K562 (cell line): ENCODE data around the gene MPHOSPH10. TPM values are rescaled to one million over a fixed set of nuclear protein-coding genes. Genes with fewer than 3 reads are reported as not detected.
A peak's percentile ranks its signal among the peaks of the same experiment; 100 is the strongest.

Experiments
- ATAC-seq: fragments of 200-7000 bp; cut with Tn5 transposase; 3 replicates; pipeline ENCODE4 v1.9.1; 2020; ENCODE audit warnings: moderate library complexity
- BruUV-seq: library from RNA; stranded (reverse); fragments of 400-500 nt; replicated peaks from 2 replicates; lab custom pipeline; 2021; lab: Mats Ljungman, UMichigan
- CTCF ChIA-PET: fragments of 300-600 bp; formaldehyde crosslinking; extraction: SDS; loops from one replicate; lab custom pipeline; 2021; ENCODE audit warnings: low intra/inter-chr PET ratio; lab: Yijun Ruan, JAX
- POLR2A ChIA-PET: fragments of 300-600, 350-650 bp; sonication (Branson Sonifier 250); formaldehyde crosslinking; extraction: SDS; loops from one replicate; lab custom pipeline; 2021; ENCODE audit warnings: antibody characterized with exemption, inconsistent platforms; lab: Yijun Ruan, JAX
- DNase-seq, 4 experiments: peaks; one replicate each; pipeline versions ENCODE4 v3.0.0 to v3.0.0-alpha.2; 2011 to 2018; ENCODE audit warnings: low spot score in 3 of 4, mixed read lengths in 3 of 4; ENCODE audit errors: extremely low read depth in 1 of 4
- FAIRE-seq: peaks from 2 replicates; lab custom pipeline; 2011; peaks lifted over from hg19 to GRCh38; lab: Jason Lieb, UNC
- H2AFZ ChIP-seq: 2 replicates; pipeline ENCODE4 v1.6.0; 2011; ENCODE audit warnings: low read depth, low read length, control low read depth, inconsistent platforms
- H3K27ac ChIP-seq: fragments of 200-600 bp; 3 replicates; pipeline ENCODE4 v1.8.0; 2011; ENCODE audit warnings: low read depth, mild to moderate bottlenecking, control low read depth, inconsistent platforms, low read length, moderate library complexity, mixed read lengths; ENCODE audit errors: extremely low read depth
- H3K27me3 ChIP-seq, 2 experiments: fragments of 300-600 bp in 1 of 2; 2 replicates in 1 of 2; 3 replicates in 1 of 2; pipeline versions ENCODE4 v1.6.0 to v1.8.0; 2011; ENCODE audit warnings: inconsistent platforms in 2 of 2, low read length in 2 of 2, mild to moderate bottlenecking in 1 of 2, mixed read lengths in 1 of 2, moderate library complexity in 1 of 2; ENCODE audit not compliant: control insufficient read depth in 2 of 2, insufficient read depth in 2 of 2
- H3K36me3 ChIP-seq: fragments of 300-600 bp; 3 replicates; pipeline ENCODE4 v1.8.0; 2011; ENCODE audit warnings: mild to moderate bottlenecking, low read length, inconsistent platforms; ENCODE audit not compliant: control insufficient read depth, insufficient read depth
- H3K4me1 ChIP-seq, 2 experiments: fragments of 200-600 bp in 1 of 2; replicated peaks in 1 of 2; 2 replicates in 1 of 2; 3 replicates in 1 of 2; pipeline versions ENCODE4 v1.5.1 to v1.8.0; 2011; ENCODE audit warnings: inconsistent platforms in 2 of 2, low read length in 2 of 2, mild to moderate bottlenecking in 1 of 2, mixed read lengths in 1 of 2, moderate library complexity in 1 of 2; ENCODE audit not compliant: control insufficient read depth in 2 of 2, insufficient read depth in 2 of 2
- H3K4me2 ChIP-seq: 2 replicates; pipeline ENCODE4 v1.6.1; 2011; ENCODE audit warnings: low read length, control low read depth, inconsistent platforms, mixed read lengths; ENCODE audit not compliant: insufficient read depth
- H3K4me3 ChIP-seq: fragments of 200-600 bp; sonication (generic), shearing (Covaris generic); 2 replicates; pipeline ENCODE4 v1.5.1; 2016; ENCODE audit warnings: control low read depth, inconsistent platforms
- H3K79me2 ChIP-seq: fragments of 200-600 bp; 3 replicates; pipeline ENCODE4 v1.8.0; 2011; ENCODE audit warnings: low read length, inconsistent platforms; ENCODE audit not compliant: control insufficient read depth, insufficient read depth
- H3K9ac ChIP-seq, 2 experiments: 2 replicates each; pipeline versions ENCODE4 v1.6.0 to v1.6.1; 2011; ENCODE audit warnings: low read depth in 2 of 2, low read length in 2 of 2, control low read depth in 1 of 2, inconsistent platforms in 1 of 2, mild to moderate bottlenecking in 1 of 2, mixed read lengths in 1 of 2; ENCODE audit not compliant: insufficient read depth in 1 of 2
- H3K9me1 ChIP-seq: one replicate; pipeline ENCODE4 v1.6.0; 2011; ENCODE audit warnings: inconsistent platforms, mild to moderate bottlenecking, low read length, moderate library complexity; ENCODE audit not compliant: control insufficient read depth, insufficient read depth
- H3K9me3 ChIP-seq: replicated peaks from 2 replicates; pipeline ENCODE4 v1.5.1; 2011; ENCODE audit warnings: low read depth, low read length, inconsistent platforms; ENCODE audit not compliant: control insufficient read depth, insufficient read depth
- H4K20me1 ChIP-seq: replicated peaks from 2 replicates; pipeline ENCODE4 v1.6.1; 2011; ENCODE audit warnings: low read length, inconsistent platforms, mixed read lengths; ENCODE audit not compliant: control insufficient read depth, insufficient read depth
- ARNT ChIP-seq, 2 experiments: fragments of 450-650 bp; IDR thresholded peaks; 2 replicates each; pipeline ENCODE4 v1.6.1; 2016; ENCODE audit warnings: mild to moderate bottlenecking in 1 of 2
- GTF2F1 ChIP-seq: IDR thresholded peaks from 2 replicates; pipeline ENCODE4 v1.6.1; 2011; ENCODE audit warnings: low read depth, low read length, improper control_type of control experiment
- HINFP ChIP-seq: fragments of 450-650 bp; conservative IDR thresholded peaks from 2 replicates; pipeline ENCODE4 v1.6.1; 2016; ENCODE audit warnings: missing genetic modification characterization, low read depth, mild to moderate bottlenecking, control low read depth, missing compliant biosample characterization
- MEF2A ChIP-seq: IDR thresholded peaks from 2 replicates; pipeline ENCODE4 v1.6.1; 2011; ENCODE audit warnings: low read depth, mild to moderate bottlenecking, low read length, moderate library complexity; ENCODE audit not compliant: control insufficient read depth
- MEIS2 ChIP-seq: fragments of 450-650 bp; IDR thresholded peaks from 2 replicates; pipeline ENCODE4 v1.6.1; 2014; ENCODE audit warnings: mild to moderate bottlenecking; ENCODE audit not compliant: partially characterized antibody
- SIN3A ChIP-seq, 2 experiments: fragments of 150-350 bp in 1 of 2; IDR thresholded peaks; 2 replicates each; pipeline ENCODE4 v1.6.1; 2011 to 2016; ENCODE audit warnings: borderline replicate concordance in 2 of 2, low read depth in 2 of 2, low read length in 2 of 2, mild to moderate bottlenecking in 2 of 2, moderate library complexity in 2 of 2; ENCODE audit not compliant: control insufficient read depth in 1 of 2
- SRF ChIP-seq, 2 experiments: fragments of 250-450, 450-650 bp in 1 of 2; sonication (Bioruptor Pico) in 1 of 2; sonication (generic) in 1 of 2; formaldehyde crosslinking; IDR thresholded peaks; 2 replicates each; pipeline versions ENCODE4 v1.5.0 to v1.5.1; 2020 to 2022; ENCODE audit warnings: mild to moderate bottlenecking in 1 of 2, missing genetic modification reagents in 1 of 2
- TAL1 ChIP-seq: fragments of 450-650 bp; IDR thresholded peaks from 2 replicates; pipeline ENCODE4 v1.6.1; 2016; ENCODE audit warnings: mild to moderate bottlenecking
- ZFPM2 ChIP-seq: fragments of 250-450 bp; sonication (Bioruptor Pico); IDR thresholded peaks from 2 replicates; pipeline ENCODE4 v1.5.1; 2022; ENCODE audit warnings: mild to moderate bottlenecking
- ZNF184 ChIP-seq: sonication (generic); formaldehyde crosslinking; IDR thresholded peaks from 2 replicates; pipeline ENCODE4 v1.5.0; 2020; ENCODE audit warnings: missing genetic modification reagents
- ZNF444 ChIP-seq: fragments of 250-450 bp; sonication (Bioruptor Pico); IDR thresholded peaks from 2 replicates; pipeline ENCODE4 v1.4.0; 2020; ENCODE audit warnings: mild to moderate bottlenecking, moderate library complexity
- ZNF766 ChIP-seq: fragments of 200-800 bp; sonication (Bioruptor generic); conservative IDR thresholded peaks from 2 replicates; pipeline ENCODE4 v1.6.1; 2016; ENCODE audit warnings: missing genetic modification characterization, missing compliant biosample characterization
- WGBS: fragments of 100-300 bp; shearing (Covaris generic); methylation state at CpG from one replicate; pipeline ENCODE4 v1.1.6; 2016; ENCODE audit warnings: low coverage, mixed read lengths; ENCODE audit not compliant: insufficient coverage; ENCODE audit errors: missing lambda C conversion rate; 5-methylcytosine and 5-hydroxymethylcytosine counted together
- in situ Hi-C: fragments of 300-500 bp; cut with MboI; formaldehyde crosslinking; loops from 4 replicates; pipeline ENCODE4 v1.15.0; 2018; ENCODE audit warnings: inconsistent platforms, mixed read lengths
- intact Hi-C: fragments of 100-400 bp; cut with micrococcal nuclease; formaldehyde crosslinking; loops from 2 replicates; pipeline ENCODE4 v1.14.2; 2022
- polyA plus RNA-seq, 8 experiments: library from polyadenylated mRNA; depleted of rRNA in 4 of 8; stranded (reverse) in 5 of 8; unstranded in 3 of 8; fragments of >200 nt; fragmentation: Nextera tagmentation in 2 of 8; fragmentation: Illumina TruSeq in 1 of 8; extraction: Ambion mirVana in 2 of 8; extraction: Trizol in 1 of 8; gene quantifications; 2 replicates each; pipeline versions ENCODE4 v1.2.1 to v1.2.3, GENCODE V29; 2011 to 2014; ENCODE audit warnings: inconsistent platforms in 1 of 8, missing spikeins in 1 of 8
- total RNA-seq, 7 experiments: library from RNA; depleted of rRNA in 6 of 7; stranded (reverse); fragments of >200 nt in 6 of 7; fragmentation: Illumina TruSeq in 2 of 7; extraction: Trizol in 2 of 7; gene quantifications; 2 replicates each; pipeline versions ENCODE4 v1.2.1 to v1.2.3, GENCODE V29; 2011 to 2021; ENCODE audit warnings: low replicate concordance in 1 of 7
- TF ChIP-seq, protein P1 (sequence below): fragments of 450-650 bp; IDR thresholded peaks from 2 replicates; pipeline ENCODE4 v1.6.1; 2016
- TF ChIP-seq, protein P2 (sequence below), 2 experiments: fragments of 450-650 bp; conservative IDR thresholded peaks; 2 replicates each; pipeline ENCODE4 v1.6.1; 2017; ENCODE audit warnings: mild to moderate bottlenecking in 2 of 2, moderate library complexity in 2 of 2
- TF ChIP-seq, protein P3 (sequence below): fragments of 450-650 bp; formaldehyde crosslinking; conservative IDR thresholded peaks from 2 replicates; pipeline ENCODE4 v1.4.0; 2022; ENCODE audit warnings: mild to moderate bottlenecking, missing genetic modification characterization

The MPHOSPH10 gene
- total and polyA plus RNA-seq, 9 of the 15 experiments (the other 6 are each of a cell fraction or from before 2014, with no cell fraction given): 36.8 to 83.7 (median 58.5) TPM

DNA sequence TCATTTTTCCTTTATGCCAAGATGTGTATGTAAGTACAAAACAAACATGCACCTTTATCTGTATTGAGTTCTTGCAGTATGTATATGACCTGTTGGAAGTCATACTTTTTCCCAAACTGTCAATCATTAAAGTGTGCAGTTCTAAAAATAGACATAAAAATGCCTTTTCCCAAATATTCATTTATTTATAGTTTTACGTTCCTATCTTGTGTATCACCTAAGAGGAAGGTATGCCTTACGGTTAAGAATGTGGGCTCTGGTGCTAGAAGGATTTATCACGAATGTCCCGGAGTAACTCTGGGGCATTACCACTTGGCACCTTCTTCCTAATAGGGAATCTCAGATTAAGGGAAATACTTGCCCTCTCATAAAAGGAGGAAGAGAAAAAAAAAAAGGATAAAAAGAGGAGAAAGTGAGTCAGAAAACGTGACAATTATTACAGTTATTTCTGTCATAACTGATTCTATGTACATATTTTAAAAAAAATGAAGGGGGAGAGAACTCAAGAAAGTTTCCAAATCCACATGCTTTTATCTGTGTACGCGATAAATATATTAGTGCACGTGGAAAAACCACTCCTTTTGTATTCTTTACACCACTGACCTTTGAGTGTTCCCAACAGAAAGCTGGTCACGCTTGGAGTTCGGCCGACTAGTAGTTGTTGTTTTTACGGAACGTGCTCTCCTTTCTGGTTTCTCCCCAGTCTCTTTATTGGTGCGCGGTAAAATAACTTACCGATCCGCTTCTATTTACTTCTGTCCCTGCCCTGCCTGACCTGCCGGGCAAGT, 1.1 kb upstream of the MPHOSPH10 start:
- H3K4me3 ChIP-seq: peak overlapping the region; percentile 75
- intact Hi-C loops: no loop called here
- POLR2A ChIA-PET: interaction anchor here (0.5 to 3.0 kb wide), 5 partner anchors 8 to 29 kb away, joined by 3 to 23 read pairs (median 5); no protein-coding TSS in a partner anchor
- ATAC-seq (peak; percentile 2; the same call in 1 of the 3 replicates), DNase-seq (peak in 1 of 4 experiments; percentile 23), FAIRE-seq (no peak)
- peaks cover 7 to 12% of the 10 kb centered on the region in 2 experiments; a peak in 3 of 5 replicates for H3K4me1 ChIP-seq
- BruUV-seq: TSS peak; percentile 67
- H3K27me3 ChIP-seq: no peaks in the 10 kb centered on the region
- H3K27ac ChIP-seq: peak overlapping the region; percentile 90
- H2AFZ ChIP-seq: peak overlapping the region; percentile 98
- no peaks in the 10 kb centered on the region; the same call in 1 of the 2 replicates for H4K20me1 ChIP-seq
- CTCF ChIA-PET: no interaction called here
- in situ Hi-C loops: no loop called here
- H3K9ac ChIP-seq: peak overlapping the region; percentile 89 to 100
- H3K9me3 ChIP-seq: no peaks in the 10 kb centered on the region
- peaks cover 33% of the 10 kb centered on the region for H3K36me3 ChIP-seq
- H3K9me1 ChIP-seq: no peaks in the 10 kb centered on the region
- H3K4me2 ChIP-seq: peak overlapping the region; percentile 87
- peaks cover 82% of the 10 kb centered on the region for H3K79me2 ChIP-seq
- WGBS: under 1% methylated on average over 18 of the region's 18 CpGs
- TF ChIP-seq, protein P1, sequence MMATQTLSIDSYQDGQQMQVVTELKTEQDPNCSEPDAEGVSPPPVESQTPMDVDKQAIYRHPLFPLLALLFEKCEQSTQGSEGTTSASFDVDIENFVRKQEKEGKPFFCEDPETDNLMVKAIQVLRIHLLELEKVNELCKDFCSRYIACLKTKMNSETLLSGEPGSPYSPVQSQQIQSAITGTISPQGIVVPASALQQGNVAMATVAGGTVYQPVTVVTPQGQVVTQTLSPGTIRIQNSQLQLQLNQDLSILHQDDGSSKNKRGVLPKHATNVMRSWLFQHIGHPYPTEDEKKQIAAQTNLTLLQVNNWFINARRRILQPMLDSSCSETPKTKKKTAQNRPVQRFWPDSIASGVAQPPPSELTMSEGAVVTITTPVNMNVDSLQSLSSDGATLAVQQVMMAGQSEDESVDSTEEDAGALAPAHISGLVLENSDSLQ: peak; percentile 80
- TF ChIP-seq HINFP (tag) (0 out of 2 replicates have a peak, but pooled peaks have one; percentile 29), ZNF184 (no peak), ZNF444 (CRISPR knock-in tag) (no peak), ARNT (IDR thresholded peaks at IDR 0.05) (no peak), TAL1 (no peak), MEF2A (peak; percentile 46; the same call in 1 of the 2 replicates), ZNF766 (CRISPR knock-in tag) (0 out of 2 replicates have a peak, but pooled peaks have one; percentile 16), SRF (CRISPR knock-in tag; IDR thresholded peaks at IDR 0.05) (0 out of 4 replicates have a peak, but pooled peaks of 1 of the 2 experiments have one; percentile 6), GTF2F1 (no peak), SIN3A (IDR thresholded peaks at IDR 0.05; ENCODE audit: borderline replicate concordance in 2 of 2, control insufficient read depth in 1 of 2, low read depth in 2 of 2, low read length in 2 of 2) (peak in 1 of 2 experiments; percentile 4; a peak in 1 of 4 replicates), ZFPM2 (CRISPR knock-in tag) (no peak), MEIS2 (peak; percentile 15)
- TF ChIP-seq, protein P2, sequence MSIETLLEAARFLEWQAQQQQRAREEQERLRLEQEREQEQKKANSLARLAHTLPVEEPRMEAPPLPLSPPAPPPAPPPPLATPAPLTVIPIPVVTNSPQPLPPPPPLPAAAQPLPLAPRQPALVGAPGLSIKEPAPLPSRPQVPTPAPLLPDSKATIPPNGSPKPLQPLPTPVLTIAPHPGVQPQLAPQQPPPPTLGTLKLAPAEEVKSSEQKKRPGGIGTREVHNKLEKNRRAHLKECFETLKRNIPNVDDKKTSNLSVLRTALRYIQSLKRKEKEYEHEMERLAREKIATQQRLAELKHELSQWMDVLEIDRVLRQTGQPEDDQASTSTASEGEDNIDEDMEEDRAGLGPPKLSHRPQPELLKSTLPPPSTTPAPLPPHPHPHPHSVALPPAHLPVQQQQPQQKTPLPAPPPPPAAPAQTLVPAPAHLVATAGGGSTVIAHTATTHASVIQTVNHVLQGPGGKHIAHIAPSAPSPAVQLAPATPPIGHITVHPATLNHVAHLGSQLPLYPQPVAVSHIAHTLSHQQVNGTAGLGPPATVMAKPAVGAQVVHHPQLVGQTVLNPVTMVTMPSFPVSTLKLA (conservative IDR thresholded peaks at IDR 0.05): no peak; a peak in 1 of 4 replicates
- TF ChIP-seq, protein P3, sequence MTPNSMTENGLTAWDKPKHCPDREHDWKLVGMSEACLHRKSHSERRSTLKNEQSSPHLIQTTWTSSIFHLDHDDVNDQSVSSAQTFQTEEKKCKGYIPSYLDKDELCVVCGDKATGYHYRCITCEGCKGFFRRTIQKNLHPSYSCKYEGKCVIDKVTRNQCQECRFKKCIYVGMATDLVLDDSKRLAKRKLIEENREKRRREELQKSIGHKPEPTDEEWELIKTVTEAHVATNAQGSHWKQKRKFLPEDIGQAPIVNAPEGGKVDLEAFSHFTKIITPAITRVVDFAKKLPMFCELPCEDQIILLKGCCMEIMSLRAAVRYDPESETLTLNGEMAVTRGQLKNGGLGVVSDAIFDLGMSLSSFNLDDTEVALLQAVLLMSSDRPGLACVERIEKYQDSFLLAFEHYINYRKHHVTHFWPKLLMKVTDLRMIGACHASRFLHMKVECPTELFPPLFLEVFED: no peak
